Activated CD8-positive, alpha-beta memory T cell treated with anti-CD3 and anti-CD28 coated beads for 24 hours (primary cell): ENCODE results near the gene CDKN2A.

ENCODE experiments used
- DNase-seq: peaks from one replicate; pipeline ENCODE4 v3.0.0-alpha.2; 2020

CDKN2A gene

DNA sequence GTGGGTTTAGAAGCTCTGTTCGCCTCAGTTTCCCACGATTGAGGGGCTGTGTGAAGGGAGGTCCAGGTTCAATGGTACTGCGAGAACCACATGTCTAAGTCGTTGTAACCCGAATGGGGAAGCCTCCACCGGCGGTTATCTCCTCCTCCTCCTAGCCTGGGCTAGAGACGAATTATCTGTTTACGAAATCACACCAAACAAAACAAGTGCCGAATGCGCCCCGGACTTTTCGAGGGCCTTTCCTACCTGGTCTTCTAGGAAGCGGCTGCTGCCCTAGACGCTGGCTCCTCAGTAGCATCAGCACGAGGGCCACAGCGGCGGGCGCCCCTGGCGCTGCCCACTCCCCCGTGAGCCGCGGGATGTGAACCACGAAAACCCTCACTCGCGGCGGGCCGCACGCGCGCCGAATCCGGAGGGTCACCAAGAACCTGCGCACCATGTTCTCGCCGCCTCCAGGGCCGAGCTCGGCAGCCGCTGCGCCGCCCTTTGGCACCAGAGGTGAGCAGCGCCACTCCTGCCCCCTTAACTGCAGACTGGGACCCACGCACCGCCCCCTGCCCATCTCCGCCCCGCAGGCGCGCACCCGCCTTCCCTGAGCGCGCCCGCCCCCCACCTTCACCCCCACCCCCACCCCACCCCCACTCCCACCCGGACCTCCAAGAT lies at the start of gene CDKN2A:
TSS of gene CDKN2A (minus strand) at position 500 of the 663 bp plus-strand sequence.
- peak; percentile 75 for DNase-seq

- DNase-seq, result no peak
Observed at GRCh38 chr9:22043928-22044327, 49.7 kb upstream of the CDKN2A start.

GRCh38 chr9:22041775-22042174 lies 47.6 kb upstream of the CDKN2A start:
- DNase-seq, result no peak

GRCh38 chr9:22041344-22041743 lies 47.2 kb upstream of the CDKN2A start:
- DNase-seq, result no peak

DNA sequence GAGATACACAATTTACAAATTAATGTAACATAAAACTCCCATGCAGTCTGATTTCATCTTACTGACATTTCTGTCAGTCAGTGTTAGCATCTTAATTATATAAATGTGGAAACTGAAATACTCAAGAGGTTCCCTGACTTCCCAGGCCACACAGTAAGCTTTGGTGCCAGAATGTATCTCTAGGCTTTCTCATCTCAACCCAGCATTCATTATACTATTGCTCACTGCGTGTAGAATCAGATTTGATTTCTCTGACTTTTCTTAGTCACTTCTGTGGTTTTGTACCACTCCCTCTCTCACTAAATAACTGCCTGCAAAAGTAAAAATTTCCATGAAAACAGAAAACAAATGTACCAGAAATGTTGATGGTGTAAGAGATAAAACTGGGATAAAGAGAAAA lies 46.6 kb upstream of the CDKN2A start:
- no peak for DNase-seq

DNA sequence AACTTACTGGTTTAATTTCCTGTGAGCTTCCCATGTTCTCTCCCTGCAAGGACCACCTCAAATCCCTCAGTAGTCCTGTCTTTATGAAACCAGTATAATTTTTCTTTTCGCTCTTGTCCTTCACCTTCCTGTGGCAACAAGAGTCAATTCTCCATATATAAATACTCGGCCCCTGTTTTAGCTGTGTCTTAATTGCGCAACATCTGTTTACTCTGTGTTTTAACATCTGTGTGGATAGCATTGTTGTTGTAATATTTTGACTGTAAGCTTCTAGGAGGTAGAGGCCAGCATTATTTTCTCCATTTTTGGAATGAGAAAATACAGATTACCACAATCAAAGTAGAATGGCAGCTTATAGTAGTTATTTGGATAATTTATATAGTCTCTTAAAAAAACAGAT lies 45.1 kb upstream of the CDKN2A start:
- no peak for DNase-seq

GRCh38 chr9:22037954-22038690 lies 43.9 kb upstream of the CDKN2A start:
- DNase-seq, result no peak

- DNase-seq, result no peak
Observed at GRCh38 chr9:22036866-22037626, 42.9 kb upstream of the CDKN2A start.

- no peak for DNase-seq
Observed at GRCh38 chr9:22035591-22036011, 41.4 kb upstream of the CDKN2A start.

DNA sequence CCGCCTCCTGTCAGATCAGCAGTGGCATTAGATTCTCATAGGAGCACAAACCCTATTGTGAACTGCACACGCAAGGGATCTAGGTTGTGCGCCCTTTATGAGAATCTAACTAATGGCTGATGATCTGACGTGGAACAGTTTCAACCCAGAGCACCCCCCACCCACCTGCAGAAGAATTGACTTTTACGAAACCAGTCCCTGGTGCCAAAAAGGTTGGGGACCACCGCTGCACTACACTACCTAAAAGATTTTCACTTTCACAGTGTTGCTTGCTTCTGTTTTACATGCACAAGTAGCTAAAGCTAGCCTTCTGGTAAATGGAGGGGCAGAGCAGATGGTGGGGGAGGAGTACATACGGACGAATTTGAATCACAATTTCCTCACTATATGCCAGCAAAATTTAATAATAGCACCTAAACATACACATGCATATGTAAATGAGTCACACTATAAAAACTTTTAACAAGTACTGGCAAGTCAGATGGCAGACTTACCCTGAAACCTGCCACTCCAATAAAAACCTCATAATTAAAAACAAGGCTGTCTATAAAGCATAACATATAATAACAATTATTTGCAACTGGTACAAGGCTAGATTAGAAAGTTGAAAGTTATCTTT lies 38.9 kb upstream of the CDKN2A start:
- no peak for DNase-seq

- no peak for DNase-seq
Observed at GRCh38 chr9:22031655-22032411, 37.6 kb upstream of the CDKN2A start.

DNA sequence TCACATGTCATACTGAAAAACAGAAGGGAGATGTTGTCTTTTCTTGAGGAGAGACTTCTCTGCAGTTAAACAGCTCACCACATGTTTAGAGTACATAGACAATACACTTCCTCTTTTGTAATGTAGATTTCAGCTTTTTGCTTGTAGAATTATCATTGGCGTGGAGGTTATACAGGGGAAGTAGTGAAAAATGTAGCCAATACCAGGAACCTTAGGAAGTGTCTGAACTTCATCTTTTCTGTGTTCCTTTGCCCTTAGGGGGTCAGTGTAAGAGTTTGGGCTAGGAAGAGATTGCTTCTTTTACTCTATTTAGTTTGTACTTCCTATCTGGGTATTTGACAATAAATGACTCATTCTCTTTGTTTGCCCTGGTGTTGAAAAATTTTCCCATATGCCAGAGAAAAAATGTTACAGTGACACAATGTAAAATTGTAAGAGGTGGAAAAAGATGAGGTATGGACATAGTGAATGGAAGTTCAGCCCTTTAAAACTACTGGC lies 36.0 kb upstream of the CDKN2A start:
- DNase-seq, result no peak

- no peak for DNase-seq
Observed at GRCh38 chr9:22029231-22029630, 35.0 kb upstream of the CDKN2A start.

GRCh38 chr9:22028394-22028793 lies 34.2 kb upstream of the CDKN2A start:
- DNase-seq, result no peak

- no peak for DNase-seq
Observed at GRCh38 chr9:22026696-22027095, 32.5 kb upstream of the CDKN2A start.

DNA sequence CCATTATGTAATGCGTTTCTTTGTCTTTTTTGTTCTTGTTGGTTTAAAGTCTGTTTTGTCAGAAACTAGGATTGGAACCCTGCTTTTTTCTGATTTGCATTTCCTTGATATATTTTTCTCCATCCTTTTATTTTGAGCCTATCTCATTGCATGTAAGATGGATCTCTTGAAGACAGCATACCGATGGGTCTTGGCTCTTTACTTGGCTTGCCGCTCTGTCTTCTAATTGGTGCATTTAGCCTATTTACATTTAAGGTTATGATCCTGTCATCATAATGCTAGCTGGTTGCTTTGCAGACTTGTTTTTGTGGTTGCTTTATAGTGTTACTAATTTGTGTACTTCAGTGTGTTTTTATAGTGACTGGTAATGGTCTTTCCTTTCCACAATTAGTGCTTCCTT lies 28.2 kb upstream of the CDKN2A start:
- DNase-seq, result no peak

DNA sequence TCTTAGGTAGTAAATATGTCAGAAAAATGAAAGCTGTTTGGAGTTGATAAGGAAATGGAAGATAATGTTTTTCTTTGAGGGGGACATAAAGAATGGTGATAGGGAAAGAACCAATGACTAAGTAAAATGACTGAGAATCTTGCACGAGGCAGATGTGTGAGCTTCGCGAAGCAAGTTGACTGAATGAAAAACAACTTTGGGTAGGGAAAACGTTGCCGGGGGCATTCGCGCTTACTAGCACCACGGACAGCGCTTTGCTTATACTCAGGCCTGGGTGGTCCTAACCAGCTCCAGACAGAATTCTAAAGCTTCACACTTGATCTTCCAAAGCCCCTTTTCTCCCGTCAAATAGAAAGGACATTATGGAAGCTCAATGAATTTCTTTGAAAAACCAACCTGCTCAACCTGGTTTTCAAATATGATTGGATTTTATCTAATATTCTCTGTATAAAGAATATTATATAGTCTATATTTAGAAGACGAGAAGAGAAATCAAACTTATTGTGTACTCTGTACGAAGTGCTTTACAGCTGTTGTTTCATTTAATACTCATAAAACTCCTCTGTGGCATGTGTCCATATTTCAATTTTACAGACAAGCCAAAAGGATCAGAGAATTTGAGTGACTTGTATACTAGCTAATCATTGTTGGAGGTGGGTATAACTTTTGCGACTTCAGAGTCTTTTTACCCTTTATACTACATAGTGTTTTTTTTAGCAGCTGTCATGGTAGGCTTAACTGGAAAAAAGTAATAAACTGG lies 16.9 kb upstream of the CDKN2A start:
- DNase-seq, result peak; percentile 56

DNA sequence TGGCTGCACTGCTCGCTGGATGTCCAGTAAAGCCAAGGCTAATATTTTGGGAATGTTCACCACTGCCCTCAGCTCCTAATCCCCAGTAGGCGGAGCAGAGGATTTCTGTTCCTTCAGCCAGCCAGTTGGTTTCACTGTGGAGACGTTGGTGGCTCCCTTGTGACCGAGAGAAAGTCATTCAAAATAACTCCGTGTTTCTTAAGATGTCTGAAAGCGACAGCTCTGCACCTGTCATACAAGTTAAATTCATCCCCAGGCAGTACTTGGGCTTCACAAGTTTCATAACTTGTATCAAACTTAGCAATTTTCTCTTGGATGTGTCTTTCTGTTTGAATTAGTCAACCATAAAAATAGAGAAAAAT lies 15.3 kb upstream of the CDKN2A start:
- no peak for DNase-seq

DNA sequence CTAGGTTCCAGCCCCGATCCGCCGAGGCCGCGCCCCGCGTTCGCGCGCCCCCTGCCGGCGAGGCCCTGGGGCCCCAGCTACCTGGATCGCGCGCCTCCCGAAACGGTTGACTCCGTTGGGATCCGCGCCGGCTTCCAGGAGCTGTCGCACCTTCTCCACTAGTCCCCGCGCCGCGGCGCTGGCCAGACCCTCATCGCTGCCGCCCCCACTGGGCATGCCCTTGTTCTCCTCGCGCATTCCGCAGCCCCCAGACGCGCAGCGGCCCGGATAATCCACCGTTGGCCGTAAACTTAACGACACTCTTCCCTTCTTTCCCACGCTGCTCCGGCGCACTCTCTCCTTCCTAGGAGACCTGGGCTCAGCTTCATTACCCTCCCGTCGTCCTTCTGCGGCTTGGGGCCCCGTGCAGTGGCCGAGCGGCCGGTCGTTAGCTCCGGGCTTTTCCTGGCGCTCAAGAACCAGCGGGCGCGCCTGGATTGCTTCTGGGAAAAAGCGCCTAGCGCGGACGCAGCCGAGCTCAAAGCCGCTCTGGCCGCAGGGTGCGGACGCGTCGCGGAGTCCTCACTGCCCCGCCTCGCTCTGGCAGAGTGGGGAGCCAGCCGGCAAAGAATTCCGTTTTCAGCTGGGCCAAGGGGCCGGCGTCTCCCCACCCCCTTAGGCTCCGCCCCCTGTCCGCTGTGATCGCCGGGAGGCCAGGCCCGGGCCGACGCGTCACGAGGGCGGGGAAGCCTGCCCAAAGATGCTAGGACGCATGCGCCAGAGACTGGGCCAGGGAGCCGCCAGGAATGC lies 14.7 kb upstream of the CDKN2A start, which contains the start of gene CDKN2B:
TSS of gene CDKN2B (minus strand) at position 589 of the 789 bp plus-strand sequence. CDS start at position 237, 352 bp downstream.
- DNase-seq, result peak; percentile 86

- no peak for DNase-seq
Observed at GRCh38 chr9:22008384-22008716, 14.2 kb upstream of the CDKN2A start.
